ENCODE data around the gene WDR46. TPM values are rescaled to one million over a fixed set of nuclear protein-coding genes. Genes with fewer than 3 reads are reported as not detected.
A peak's percentile ranks its signal among the peaks of the same experiment; 100 is the strongest.
"Not testable (repeated sequence)": the region's sequence is repeated elsewhere in the genome, so short reads cannot be mapped to it uniquely, and the experiment has no call there.

WDR46 gene
- total and polyA plus RNA-seq, 4 donors: 31.7 to 60.5 (median 52.8) TPM

- Histone ChIP-seq H3K36me3 (ENCODE audit: control insufficient read depth, insufficient read depth, low read length) (peaks cover 55% of the 10 kb centered on the region), H3K27me3 (ENCODE audit: control insufficient read depth, insufficient read depth, low read length) (no peaks in the 10 kb centered on the region), H3K9me3 (ENCODE audit: control insufficient read depth, insufficient read depth, low read length) (no peaks in the 10 kb centered on the region), H3K4me1 (ENCODE audit: control insufficient read depth, insufficient read depth, low read length) (peaks cover 23% of the 10 kb centered on the region), H3K4me3 (ENCODE audit: low read depth, low read length) (peak overlapping the region; percentile 91), H3K27ac (ENCODE audit: low read depth, low read length) (peak overlapping the region; percentile 81)
- no peak for DNase-seq (ENCODE audit: low read depth in 4 of 6, low spot score in 6 of 6)
- WGBS (ENCODE audit: insufficient coverage): 0% methylated on average over 4 of the region's 14 CpGs
These were observed 811 bp upstream of the WDR46 start for GRCh38 chr6:33289784-33290315.

DNA sequence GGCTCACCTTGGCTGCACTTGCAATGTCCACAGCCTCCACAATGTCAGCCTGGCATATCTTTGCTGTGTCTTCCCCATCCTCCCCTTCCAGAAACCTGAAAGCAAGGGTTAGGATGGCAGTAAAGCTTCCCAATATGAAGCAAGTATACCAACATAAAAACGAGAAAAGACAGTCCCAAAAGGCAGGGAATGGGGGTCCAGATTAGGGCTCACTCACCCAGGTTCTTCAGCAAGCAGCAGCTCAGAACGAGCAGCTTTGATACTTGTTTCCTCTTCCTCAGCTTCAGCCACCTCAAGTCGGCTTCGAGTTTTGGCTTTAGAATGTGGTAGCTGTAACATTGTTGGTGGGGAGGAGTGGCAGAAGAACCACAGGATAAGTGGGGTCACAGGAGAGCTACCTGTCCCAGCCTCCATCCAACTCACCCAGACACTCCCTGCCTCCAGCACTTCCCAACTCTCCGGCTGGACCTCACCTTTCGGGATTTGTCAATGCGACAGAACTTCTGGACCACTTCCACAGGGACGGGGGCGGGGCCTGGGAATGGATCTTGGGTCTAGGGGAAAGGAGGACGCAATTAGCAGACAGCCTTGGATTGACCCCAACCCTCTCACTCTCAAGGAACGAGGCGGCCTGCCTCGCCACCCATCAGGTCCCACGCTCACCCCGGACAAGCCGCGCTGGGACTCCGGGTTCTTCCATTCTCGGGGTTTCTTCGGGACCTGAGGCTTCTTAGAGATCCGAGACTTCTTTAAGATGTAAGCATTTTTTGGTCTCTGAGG lies 708 bp downstream of the WDR46 start:
- DNase-seq (ENCODE audit: low read depth in 4 of 6, low spot score in 6 of 6): peak in 1 of 6 donors; percentile 12
- WGBS (ENCODE audit: insufficient coverage): 1% methylated on average over 9 of the region's 21 CpGs

GRCh38 chr6:33286946-33287914 lies 1.8 kb downstream of the WDR46 start:
- peaks cover 54% of the 10 kb centered on the region for H3K36me3 ChIP-seq (ENCODE audit: control insufficient read depth, insufficient read depth, low read length)
- H3K4me1 ChIP-seq (ENCODE audit: control insufficient read depth, insufficient read depth, low read length): peaks cover 23% of the 10 kb centered on the region
- H3K27me3 ChIP-seq (ENCODE audit: control insufficient read depth, insufficient read depth, low read length): no peaks in the 10 kb centered on the region
- 94% methylated on average over 15 of the region's 22 CpGs for WGBS (ENCODE audit: insufficient coverage)
- no peak overlapping the region for H3K4me3 ChIP-seq (ENCODE audit: low read depth, low read length)
- H3K9me3 ChIP-seq (ENCODE audit: control insufficient read depth, insufficient read depth, low read length): no peaks in the 10 kb centered on the region
- no peak overlapping the region for H3K27ac ChIP-seq (ENCODE audit: low read depth, low read length)
- DNase-seq (ENCODE audit: low read depth in 4 of 6, low spot score in 6 of 6): no peak

More for the DNA sequence above, 708 bp downstream of the WDR46 start:
- peak overlapping the region; percentile 81 for H3K27ac ChIP-seq (ENCODE audit: low read depth, low read length)
- peaks cover 51% of the 10 kb centered on the region for H3K36me3 ChIP-seq (ENCODE audit: control insufficient read depth, insufficient read depth, low read length)
- peaks cover 23% of the 10 kb centered on the region for H3K4me1 ChIP-seq (ENCODE audit: control insufficient read depth, insufficient read depth, low read length)
- no peaks in the 10 kb centered on the region for H3K27me3 ChIP-seq (ENCODE audit: control insufficient read depth, insufficient read depth, low read length)
- peak overlapping the region; percentile 91 for H3K4me3 ChIP-seq (ENCODE audit: low read depth, low read length)
- H3K9me3 ChIP-seq (ENCODE audit: control insufficient read depth, insufficient read depth, low read length): no peaks in the 10 kb centered on the region

- not testable (repeated sequence) for H3K27ac ChIP-seq (ENCODE audit: low read depth, low read length); H3K9me3 ChIP-seq (ENCODE audit: control insufficient read depth, insufficient read depth, low read length); H3K4me3 ChIP-seq (ENCODE audit: low read depth, low read length); DNase-seq (ENCODE audit: low read depth in 4 of 6, low spot score in 6 of 6); H3K27me3 ChIP-seq (ENCODE audit: control insufficient read depth, insufficient read depth, low read length)
- no CpG with 5 or more reads among the region's 4 CpGs for WGBS (ENCODE audit: insufficient coverage)
- Histone ChIP-seq H3K4me1 (ENCODE audit: control insufficient read depth, insufficient read depth, low read length) (peaks cover 18% of the 10 kb centered on the region), H3K36me3 (ENCODE audit: control insufficient read depth, insufficient read depth, low read length) (peaks cover 51% of the 10 kb centered on the region)
These were observed 3.8 kb downstream of the WDR46 start for GRCh38 chr6:33285214-33285613.

GRCh38 chr6:33280539-33280938 lies 8.5 kb downstream of the WDR46 start:
- peaks cover 26% of the 10 kb centered on the region for H3K4me1 ChIP-seq (ENCODE audit: control insufficient read depth, insufficient read depth, low read length)
- H3K27me3 ChIP-seq (ENCODE audit: control insufficient read depth, insufficient read depth, low read length): no peaks in the 10 kb centered on the region
- no peak overlapping the region for H3K4me3 ChIP-seq (ENCODE audit: low read depth, low read length)
- no peak overlapping the region for H3K27ac ChIP-seq (ENCODE audit: low read depth, low read length)
- H3K9me3 ChIP-seq (ENCODE audit: control insufficient read depth, insufficient read depth, low read length): no peaks in the 10 kb centered on the region
- WGBS (ENCODE audit: insufficient coverage): 90% methylated on average over 6 of the region's 6 CpGs
- H3K36me3 ChIP-seq (ENCODE audit: control insufficient read depth, insufficient read depth, low read length): peaks cover 71% of the 10 kb centered on the region
- no peak for DNase-seq (ENCODE audit: low read depth in 4 of 6, low spot score in 6 of 6)

DNA sequence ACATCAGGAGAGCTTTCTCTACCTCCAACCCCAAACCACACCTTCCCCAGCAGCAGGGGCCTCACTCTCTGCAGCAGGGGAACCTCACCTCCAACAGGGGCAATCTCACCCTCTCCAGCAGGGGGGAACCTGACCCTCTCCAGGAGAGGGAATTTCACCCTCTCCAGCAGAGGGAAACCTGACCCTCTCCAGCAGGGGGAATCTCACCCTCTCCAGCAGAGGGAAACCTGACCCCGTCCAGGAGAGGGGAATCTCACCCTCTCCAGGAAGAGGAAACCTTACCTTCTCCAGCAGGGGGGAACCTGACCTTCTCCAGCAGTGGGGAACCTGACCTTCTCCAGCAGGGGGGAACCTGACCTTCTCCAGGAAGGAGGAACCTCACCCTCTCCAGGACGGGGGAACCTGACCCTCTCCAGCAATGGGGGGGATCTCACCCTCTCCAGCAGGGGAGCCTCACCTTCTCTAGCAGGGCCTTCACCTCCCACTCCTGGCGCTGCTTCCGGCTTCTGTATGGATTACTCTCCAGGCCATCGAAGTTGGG lies 9.0 kb downstream of the WDR46 start:
- no peak for DNase-seq (ENCODE audit: low read depth in 4 of 6, low spot score in 6 of 6)
- Histone ChIP-seq H3K9me3 (ENCODE audit: control insufficient read depth, insufficient read depth, low read length) (no peaks in the 10 kb centered on the region), H3K27ac (ENCODE audit: low read depth, low read length) (no peak overlapping the region), H3K36me3 (ENCODE audit: control insufficient read depth, insufficient read depth, low read length) (peaks cover 73% of the 10 kb centered on the region), H3K4me3 (ENCODE audit: low read depth, low read length) (no peak overlapping the region), H3K27me3 (ENCODE audit: control insufficient read depth, insufficient read depth, low read length) (no peaks in the 10 kb centered on the region), H3K4me1 (ENCODE audit: control insufficient read depth, insufficient read depth, low read length) (peaks cover 26% of the 10 kb centered on the region)
- 57% methylated on average over 1 of the region's 5 CpGs for WGBS (ENCODE audit: insufficient coverage)

DNA sequence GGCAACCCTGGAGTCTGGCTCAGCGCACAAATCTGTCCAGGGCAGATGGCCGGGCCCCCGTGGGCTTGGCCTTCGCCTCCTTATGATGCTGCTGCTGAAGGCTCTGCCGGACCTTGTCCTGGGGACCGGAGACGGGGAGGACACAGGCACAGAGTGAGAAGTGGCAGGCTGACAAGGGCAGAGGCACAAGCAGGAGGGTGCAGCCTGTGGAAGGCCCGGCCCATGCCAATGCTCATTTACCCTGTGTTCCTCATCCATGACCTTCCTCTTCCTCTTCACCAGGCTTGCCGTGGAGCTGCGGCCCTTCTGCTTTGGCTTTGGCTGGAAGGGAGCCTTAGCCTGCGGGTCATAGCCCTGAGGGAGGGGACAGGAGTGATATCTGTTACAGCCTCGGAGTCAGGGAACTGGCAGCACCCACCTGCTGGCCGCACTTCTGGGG lies 9.8 kb downstream of the WDR46 start:
- Histone ChIP-seq H3K27me3 (ENCODE audit: control insufficient read depth, insufficient read depth, low read length) (no peaks in the 10 kb centered on the region), H3K4me3 (ENCODE audit: low read depth, low read length) (no peak overlapping the region), H3K36me3 (ENCODE audit: control insufficient read depth, insufficient read depth, low read length) (peaks cover 80% of the 10 kb centered on the region), H3K27ac (ENCODE audit: low read depth, low read length) (no peak overlapping the region), H3K4me1 (ENCODE audit: control insufficient read depth, insufficient read depth, low read length) (peaks cover 26% of the 10 kb centered on the region), H3K9me3 (ENCODE audit: control insufficient read depth, insufficient read depth, low read length) (no peaks in the 10 kb centered on the region)
- WGBS (ENCODE audit: insufficient coverage): 91% methylated on average over 8 of the region's 13 CpGs
- no peak for DNase-seq (ENCODE audit: low read depth in 4 of 6, low spot score in 6 of 6)

- Histone ChIP-seq H3K36me3 (ENCODE audit: control insufficient read depth, insufficient read depth, low read length) (peaks cover 82% of the 10 kb centered on the region), H3K27ac (ENCODE audit: low read depth, low read length) (no peak overlapping the region), H3K9me3 (ENCODE audit: control insufficient read depth, insufficient read depth, low read length) (no peaks in the 10 kb centered on the region), H3K4me3 (ENCODE audit: low read depth, low read length) (no peak overlapping the region), H3K4me1 (ENCODE audit: control insufficient read depth, insufficient read depth, low read length) (peaks cover 31% of the 10 kb centered on the region), H3K27me3 (ENCODE audit: control insufficient read depth, insufficient read depth, low read length) (no peaks in the 10 kb centered on the region)
- no peak for DNase-seq (ENCODE audit: low read depth in 4 of 6, low spot score in 6 of 6)
- WGBS (ENCODE audit: insufficient coverage): no CpG with 5 or more reads among the region's 3 CpGs
These were observed 10.2 kb downstream of the WDR46 start for GRCh38 chr6:33278810-33279209.

- 86% methylated on average over 4 of the region's 9 CpGs for WGBS (ENCODE audit: insufficient coverage)
- H3K27ac ChIP-seq (ENCODE audit: low read depth, low read length): no peak overlapping the region
- H3K4me3 ChIP-seq (ENCODE audit: low read depth, low read length): peak overlapping the region; percentile 66
- no peaks in the 10 kb centered on the region for H3K9me3 ChIP-seq (ENCODE audit: control insufficient read depth, insufficient read depth, low read length)
- peaks cover 35% of the 10 kb centered on the region for H3K4me1 ChIP-seq (ENCODE audit: control insufficient read depth, insufficient read depth, low read length)
- no peaks in the 10 kb centered on the region for H3K27me3 ChIP-seq (ENCODE audit: control insufficient read depth, insufficient read depth, low read length)
- H3K36me3 ChIP-seq (ENCODE audit: control insufficient read depth, insufficient read depth, low read length): peaks cover 82% of the 10 kb centered on the region
- DNase-seq (ENCODE audit: low read depth in 4 of 6, low spot score in 6 of 6): no peak
These were observed 10.7 kb downstream of the WDR46 start for GRCh38 chr6:33278392-33278741.
